ENCODE results near the gene EGR2.

Gene EGR2

DNA sequence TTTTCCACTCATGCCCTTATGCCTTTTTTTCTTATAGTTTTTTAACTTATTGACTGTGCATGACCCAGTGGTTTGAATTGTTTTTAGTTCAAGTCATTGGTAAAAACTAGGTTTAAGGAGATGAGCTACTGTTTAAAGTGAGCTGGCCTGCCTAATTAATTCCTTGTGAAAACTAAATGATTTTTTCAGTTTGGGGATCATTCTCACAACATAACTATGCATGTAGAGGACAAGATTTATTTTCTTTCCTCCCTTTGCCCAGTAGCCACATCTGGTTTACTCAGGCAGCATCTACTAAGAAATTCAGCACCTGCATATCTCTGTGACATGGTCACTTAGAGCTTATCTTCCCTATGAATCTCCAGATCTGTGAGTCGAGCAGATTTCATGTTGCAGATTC lies 9.9 kb downstream of the EGR2 start:
- peaks cover 13 to 26% of the 10 kb centered on the region in 2 donors for H3K4me1 ChIP-seq (ENCODE audit: control insufficient read depth in 1 of 2, insufficient read depth in 2 of 2, low read length in 2 of 2)
- H3K4me3 ChIP-seq (ENCODE audit: low read depth in 1 of 2, low read length in 2 of 2): peak overlapping the region; percentile 67 to 100
- H3K27me3 ChIP-seq (ENCODE audit: low read depth, low read length): no peaks in the 10 kb centered on the region
- H3K27ac ChIP-seq (ENCODE audit: low read length): no peak overlapping the region
- no peaks in the 10 kb centered on the region for H3K9me3 ChIP-seq (ENCODE audit: control insufficient read depth in 1 of 2, low read length in 2 of 2)
- H3K36me3 ChIP-seq (ENCODE audit: control insufficient read depth in 1 of 2, insufficient read depth in 2 of 2, low read length in 2 of 2): no peaks in the 10 kb centered on the region

DNA sequence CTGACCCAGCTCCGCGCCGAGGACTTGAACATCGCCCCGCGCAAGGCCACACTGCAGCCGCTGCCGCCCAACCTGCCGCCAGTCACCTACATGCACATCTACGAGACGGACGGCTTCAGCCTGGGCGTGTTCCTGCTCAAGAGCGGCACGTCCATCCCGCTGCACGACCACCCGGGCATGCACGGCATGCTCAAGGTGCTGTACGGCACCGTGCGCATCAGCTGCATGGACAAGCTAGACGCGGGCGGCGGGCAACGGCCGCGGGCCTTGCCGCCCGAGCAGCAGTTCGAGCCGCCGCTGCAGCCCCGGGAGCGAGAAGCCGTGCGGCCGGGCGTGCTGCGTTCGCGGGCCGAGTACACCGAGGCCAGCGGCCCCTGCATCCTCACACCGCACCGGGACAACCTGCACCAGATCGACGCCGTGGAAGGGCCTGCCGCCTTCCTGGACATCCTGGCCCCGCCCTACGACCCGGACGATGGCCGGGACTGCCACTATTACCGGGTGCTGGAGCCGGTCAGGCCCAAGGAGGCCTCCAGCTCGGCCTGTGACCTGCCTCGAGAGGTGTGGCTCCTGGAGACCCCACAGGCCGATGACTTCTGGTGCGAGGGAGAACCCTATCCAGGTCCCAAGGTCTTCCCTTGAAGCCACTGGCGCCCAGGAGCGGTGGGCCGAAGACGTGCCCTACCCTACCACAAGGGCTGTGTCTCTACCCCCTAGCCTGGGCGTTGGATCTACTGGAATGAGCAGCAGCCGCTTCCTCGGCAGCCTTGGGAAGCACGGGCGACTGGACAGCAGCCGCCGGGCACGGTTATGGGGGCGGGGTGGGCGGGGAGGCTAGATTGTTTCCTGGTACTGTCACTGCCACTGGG lies 10.7 kb downstream of the EGR2 start:
- no peaks in the 10 kb centered on the region for H3K27me3 ChIP-seq (ENCODE audit: low read depth, low read length)
- peak overlapping the region; percentile 28 for H3K27ac ChIP-seq (ENCODE audit: low read length)
- H3K36me3 ChIP-seq (ENCODE audit: control insufficient read depth in 1 of 2, insufficient read depth in 2 of 2, low read length in 2 of 2): no peaks in the 10 kb centered on the region
- H3K4me1 ChIP-seq (ENCODE audit: control insufficient read depth in 1 of 2, insufficient read depth in 2 of 2, low read length in 2 of 2): peaks cover 13 to 26% of the 10 kb centered on the region in 2 donors
- peak overlapping the region; percentile 67 to 100 for H3K4me3 ChIP-seq (ENCODE audit: low read depth in 1 of 2, low read length in 2 of 2)
- no peaks in the 10 kb centered on the region for H3K9me3 ChIP-seq (ENCODE audit: control insufficient read depth in 1 of 2, low read length in 2 of 2)

DNA sequence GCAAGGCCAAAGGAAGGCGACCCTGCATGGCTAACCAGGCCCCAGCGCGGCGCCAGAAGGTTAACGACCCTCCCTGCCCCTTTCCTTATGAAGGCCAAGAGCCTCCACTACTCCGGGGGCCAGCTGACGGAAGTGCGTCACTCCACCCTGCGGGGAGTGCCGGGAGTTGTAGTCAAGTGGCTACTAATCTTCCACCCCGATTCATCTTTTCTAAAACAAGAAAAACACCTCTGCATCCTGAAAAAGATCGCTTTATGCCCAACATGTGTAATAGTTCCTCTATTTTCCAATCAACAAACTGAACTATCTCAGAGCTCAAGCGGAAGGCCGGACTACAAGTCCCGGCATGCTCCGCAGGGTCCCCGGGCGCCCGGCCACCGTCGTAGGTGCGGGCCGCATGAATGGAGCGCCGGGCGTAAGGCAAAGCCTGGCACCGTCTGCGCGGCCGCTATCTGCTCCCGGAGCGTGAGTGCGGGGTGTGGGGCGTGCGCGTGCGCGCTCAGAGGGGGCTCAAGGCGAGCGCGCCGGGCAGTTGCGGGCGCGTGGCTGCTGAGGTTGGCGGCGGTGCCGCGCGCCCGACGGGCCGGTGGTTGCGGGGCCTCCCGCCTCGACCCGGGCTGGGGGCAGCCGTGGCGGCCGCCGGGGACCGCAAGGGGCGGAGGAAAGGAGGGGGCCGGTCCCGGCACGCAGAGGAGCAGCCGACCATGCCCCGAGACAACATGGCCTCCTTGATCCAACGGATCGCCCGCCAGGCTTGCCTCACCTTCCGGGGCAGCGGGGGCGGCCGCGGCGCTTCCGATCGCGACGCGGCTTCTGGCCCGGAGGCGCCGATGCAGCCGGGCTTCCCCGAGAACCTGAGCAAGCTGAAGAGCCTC lies 11.6 kb downstream of the EGR2 start, which contains the start of gene ADO:
TSS of gene ADO (plus strand) at position 365 of the 875 bp plus-strand sequence. CDS start at position 705, 340 bp downstream.
- H3K4me1 ChIP-seq (ENCODE audit: control insufficient read depth in 1 of 2, insufficient read depth in 2 of 2, low read length in 2 of 2): peaks cover 13 to 26% of the 10 kb centered on the region in 2 donors
- peak within 1 kb of the TSS; percentile 67 to 100 for H3K4me3 ChIP-seq (ENCODE audit: low read depth in 1 of 2, low read length in 2 of 2)
- H3K27ac ChIP-seq (ENCODE audit: low read length): peak within 1 kb of the TSS; percentile 98
- no peaks in the 10 kb centered on the region for H3K9me3 ChIP-seq (ENCODE audit: control insufficient read depth in 1 of 2, low read length in 2 of 2)
- no peaks in the 10 kb centered on the region for H3K36me3 ChIP-seq (ENCODE audit: control insufficient read depth in 1 of 2, insufficient read depth in 2 of 2, low read length in 2 of 2)
- no peaks in the 10 kb centered on the region for H3K27me3 ChIP-seq (ENCODE audit: low read depth, low read length)

DNA sequence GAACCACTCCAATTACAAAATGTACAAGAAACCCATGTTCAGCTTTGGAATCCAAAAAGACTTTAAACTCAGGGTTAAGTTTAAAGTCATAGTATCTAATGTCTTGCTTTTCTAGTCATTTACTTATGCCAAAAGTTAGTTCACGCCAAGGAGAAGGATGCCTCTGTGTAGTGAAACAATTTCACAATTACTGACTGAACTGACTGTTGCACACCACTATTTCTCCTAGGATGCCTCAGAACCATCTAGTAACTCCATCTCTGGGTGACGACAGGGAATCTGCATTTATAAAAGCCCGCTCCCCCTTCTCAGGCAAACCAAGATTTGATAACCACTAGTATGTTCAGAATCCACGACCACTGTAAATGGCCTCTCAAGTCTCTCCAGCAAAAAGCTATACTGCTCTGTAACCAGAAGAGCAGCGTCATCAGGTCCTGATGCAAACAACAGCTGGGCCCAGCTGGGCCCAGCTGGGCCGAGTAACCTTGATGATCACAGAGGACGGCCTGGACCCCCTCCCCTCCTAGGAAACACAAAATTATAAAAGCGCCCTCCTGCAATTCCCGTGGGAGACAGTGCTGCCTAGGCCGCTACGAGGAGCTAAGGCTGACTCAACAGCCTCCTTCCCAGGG lies 12.3 kb downstream of the EGR2 start:
- Histone ChIP-seq H3K9me3 (ENCODE audit: control insufficient read depth in 1 of 2, low read length in 2 of 2) (no peaks in the 10 kb centered on the region), H3K4me1 (ENCODE audit: control insufficient read depth in 1 of 2, insufficient read depth in 2 of 2, low read length in 2 of 2) (peaks cover 13 to 26% of the 10 kb centered on the region in 2 donors), H3K27ac (ENCODE audit: low read length) (peak overlapping the region; percentile 98), H3K36me3 (ENCODE audit: control insufficient read depth in 1 of 2, insufficient read depth in 2 of 2, low read length in 2 of 2) (no peaks in the 10 kb centered on the region), H3K4me3 (ENCODE audit: low read depth in 1 of 2, low read length in 2 of 2) (peak overlapping the region; percentile 67 to 100), H3K27me3 (ENCODE audit: low read depth, low read length) (no peaks in the 10 kb centered on the region)

DNA sequence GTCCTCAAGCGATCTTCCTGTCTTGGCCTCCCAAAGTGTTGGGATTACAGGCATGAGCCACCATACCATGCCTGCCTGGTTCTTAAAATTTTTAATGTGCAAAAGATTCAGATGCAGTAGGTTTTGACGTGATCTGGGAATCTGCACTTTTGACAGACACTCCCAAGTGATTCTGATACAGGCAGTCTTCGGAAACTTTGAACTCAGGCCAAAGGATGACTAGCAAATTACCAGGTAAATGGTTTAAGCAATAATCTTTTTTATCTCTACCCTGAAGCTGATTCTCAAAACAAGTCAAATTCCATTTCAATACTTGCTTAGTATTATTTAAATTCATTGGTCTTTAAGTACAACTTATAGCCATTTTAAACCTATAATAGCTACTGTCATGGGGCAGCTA lies 14.3 kb downstream of the EGR2 start:
- Histone ChIP-seq H3K36me3 (ENCODE audit: control insufficient read depth in 1 of 2, insufficient read depth in 2 of 2, low read length in 2 of 2) (no peaks in the 10 kb centered on the region), H3K4me3 (ENCODE audit: low read depth in 1 of 2, low read length in 2 of 2) (no peak overlapping the region), H3K27ac (ENCODE audit: low read length) (no peak overlapping the region), H3K4me1 (ENCODE audit: control insufficient read depth in 1 of 2, insufficient read depth in 2 of 2, low read length in 2 of 2) (peaks cover 8 to 13% of the 10 kb centered on the region in 2 donors), H3K27me3 (ENCODE audit: low read depth, low read length) (no peaks in the 10 kb centered on the region), H3K9me3 (ENCODE audit: control insufficient read depth in 1 of 2, low read length in 2 of 2) (no peaks in the 10 kb centered on the region)

DNA sequence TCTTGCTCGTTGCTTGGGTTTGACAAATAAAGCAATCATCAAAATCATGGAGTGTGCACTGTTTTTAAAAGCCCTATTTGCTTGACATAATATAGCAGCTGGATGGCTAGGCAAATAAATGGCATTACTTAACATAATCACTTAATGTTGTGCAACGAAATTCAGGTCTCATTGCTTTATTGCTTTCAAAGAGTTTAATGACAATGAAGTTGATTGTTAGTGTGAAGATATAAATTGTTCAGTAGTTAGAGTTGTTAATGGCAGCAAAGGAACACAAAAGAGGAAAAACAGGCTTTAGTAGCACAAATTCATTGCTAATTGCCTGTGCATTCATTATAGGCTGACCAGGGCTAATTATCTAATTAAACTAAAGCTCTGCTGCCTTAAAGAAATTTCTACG lies 19.3 kb downstream of the EGR2 start:
- Histone ChIP-seq H3K27me3 (ENCODE audit: low read depth, low read length) (no peaks in the 10 kb centered on the region), H3K4me1 (ENCODE audit: control insufficient read depth in 1 of 2, insufficient read depth in 2 of 2, low read length in 2 of 2) (peaks cover 0 to 4% of the 10 kb centered on the region in 2 donors), H3K4me3 (ENCODE audit: low read depth in 1 of 2, low read length in 2 of 2) (no peak overlapping the region), H3K9me3 (ENCODE audit: control insufficient read depth in 1 of 2, low read length in 2 of 2) (no peaks in the 10 kb centered on the region), H3K36me3 (ENCODE audit: control insufficient read depth in 1 of 2, insufficient read depth in 2 of 2, low read length in 2 of 2) (no peaks in the 10 kb centered on the region), H3K27ac (ENCODE audit: low read length) (no peak overlapping the region)

DNA sequence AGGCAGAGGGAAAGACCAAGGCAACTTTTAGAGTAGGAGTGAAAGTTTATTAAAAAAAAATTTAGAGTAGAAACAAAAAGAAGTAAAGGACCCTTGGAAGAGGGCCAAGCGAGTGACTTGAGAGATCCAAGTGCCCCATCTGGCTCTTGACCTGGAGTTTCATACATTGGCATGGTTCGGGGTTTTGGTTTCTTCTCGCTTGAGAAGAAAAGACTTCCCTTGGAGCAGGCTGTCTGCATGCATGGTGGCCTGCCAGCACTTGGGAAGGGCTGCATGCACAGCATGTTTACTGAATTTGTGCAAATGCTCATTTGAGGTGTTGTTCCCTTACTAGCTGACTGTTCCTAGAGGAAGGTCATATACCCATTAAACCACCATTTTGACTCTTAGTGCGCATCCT lies 20.4 kb downstream of the EGR2 start:
- Histone ChIP-seq H3K36me3 (ENCODE audit: control insufficient read depth in 1 of 2, insufficient read depth in 2 of 2, low read length in 2 of 2) (no peaks in the 10 kb centered on the region), H3K9me3 (ENCODE audit: control insufficient read depth in 1 of 2, low read length in 2 of 2) (no peaks in the 10 kb centered on the region), H3K27ac (ENCODE audit: low read length) (no peak overlapping the region), H3K4me1 (ENCODE audit: control insufficient read depth in 1 of 2, insufficient read depth in 2 of 2, low read length in 2 of 2) (peaks cover 0 to 4% of the 10 kb centered on the region in 2 donors), H3K4me3 (ENCODE audit: low read depth in 1 of 2, low read length in 2 of 2) (no peak overlapping the region), H3K27me3 (ENCODE audit: low read depth, low read length) (no peaks in the 10 kb centered on the region)

DNA sequence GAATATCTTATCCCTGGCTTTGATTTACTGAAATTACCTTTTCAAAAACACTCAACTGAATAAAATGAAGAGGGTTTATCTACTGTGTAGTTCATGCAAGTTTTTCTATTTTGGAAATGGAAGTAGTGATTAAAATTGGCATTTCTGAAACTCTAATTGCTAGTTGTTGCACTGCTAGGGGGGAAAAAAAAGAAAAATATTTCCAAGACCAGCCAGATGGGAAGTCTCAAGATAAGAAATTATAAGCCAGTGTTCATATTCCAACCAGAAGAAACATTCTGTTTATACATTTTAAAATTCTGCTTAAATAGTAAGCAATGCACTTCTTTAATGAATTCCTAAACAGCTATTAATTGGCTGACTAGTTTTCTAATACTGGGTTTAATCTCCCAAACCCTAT lies 21.1 kb downstream of the EGR2 start:
- no peak overlapping the region for H3K4me3 ChIP-seq (ENCODE audit: low read depth in 1 of 2, low read length in 2 of 2)
- H3K9me3 ChIP-seq (ENCODE audit: control insufficient read depth in 1 of 2, low read length in 2 of 2): no peaks in the 10 kb centered on the region
- H3K27me3 ChIP-seq (ENCODE audit: low read depth, low read length): no peaks in the 10 kb centered on the region
- H3K4me1 ChIP-seq (ENCODE audit: control insufficient read depth in 1 of 2, insufficient read depth in 2 of 2, low read length in 2 of 2): peaks cover 0 to 4% of the 10 kb centered on the region in 2 donors
- H3K27ac ChIP-seq (ENCODE audit: low read length): no peak overlapping the region
- H3K36me3 ChIP-seq (ENCODE audit: control insufficient read depth in 1 of 2, insufficient read depth in 2 of 2, low read length in 2 of 2): no peaks in the 10 kb centered on the region

DNA sequence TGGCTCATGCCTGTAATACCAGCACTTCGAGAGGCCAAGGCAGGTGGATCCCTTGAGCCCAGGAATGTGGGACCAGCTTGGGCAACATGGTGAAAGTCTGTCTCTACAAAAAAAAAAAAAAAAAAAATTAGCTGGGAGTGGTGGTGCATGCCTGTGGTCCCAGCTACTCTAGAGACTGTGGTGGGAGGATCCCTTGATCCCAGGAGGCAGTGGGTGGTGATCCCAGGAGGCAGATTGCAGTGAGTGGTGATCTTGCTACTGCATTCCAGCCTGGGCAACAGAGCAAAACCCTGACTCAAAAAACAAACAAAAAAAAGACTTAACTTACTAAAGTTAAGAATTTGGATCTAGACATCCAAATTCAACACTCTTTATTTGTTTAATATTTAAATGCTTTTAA lies 21.9 kb downstream of the EGR2 start:
- H3K27ac ChIP-seq (ENCODE audit: low read length): no peak overlapping the region
- H3K9me3 ChIP-seq (ENCODE audit: control insufficient read depth in 1 of 2, low read length in 2 of 2): no peaks in the 10 kb centered on the region
- no peak overlapping the region for H3K4me3 ChIP-seq (ENCODE audit: low read depth in 1 of 2, low read length in 2 of 2)
- H3K36me3 ChIP-seq (ENCODE audit: control insufficient read depth in 1 of 2, insufficient read depth in 2 of 2, low read length in 2 of 2): no peaks in the 10 kb centered on the region
- peaks cover 0 to 12% of the 10 kb centered on the region in 2 donors for H3K4me1 ChIP-seq (ENCODE audit: control insufficient read depth in 1 of 2, insufficient read depth in 2 of 2, low read length in 2 of 2)
- no peaks in the 10 kb centered on the region for H3K27me3 ChIP-seq (ENCODE audit: low read depth, low read length)

DNA sequence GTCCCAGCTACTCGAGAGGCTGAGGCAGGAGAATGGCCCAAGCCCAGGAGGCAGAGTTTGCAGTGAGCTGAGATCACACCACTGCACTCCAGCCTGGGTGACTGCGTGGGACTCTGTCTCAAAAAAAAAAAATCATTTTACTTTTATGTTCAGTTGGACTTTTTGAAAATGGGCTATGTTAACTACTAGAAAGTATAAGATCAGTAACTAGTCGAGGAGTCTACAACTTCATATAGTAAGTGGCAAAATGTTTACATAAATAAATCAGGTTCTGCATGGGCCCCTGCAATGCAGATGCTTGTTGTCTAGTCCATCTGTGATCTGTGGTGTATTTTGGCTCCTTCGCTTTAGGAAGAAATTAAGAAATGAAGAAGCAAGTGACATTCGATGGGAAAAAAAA lies 23.9 kb downstream of the EGR2 start:
- Histone ChIP-seq H3K4me3 (ENCODE audit: low read depth in 1 of 2, low read length in 2 of 2) (no peak overlapping the region), H3K9me3 (ENCODE audit: control insufficient read depth in 1 of 2, low read length in 2 of 2) (no peaks in the 10 kb centered on the region), H3K27ac (ENCODE audit: low read length) (no peak overlapping the region), H3K27me3 (ENCODE audit: low read depth, low read length) (no peaks in the 10 kb centered on the region), H3K36me3 (ENCODE audit: control insufficient read depth in 1 of 2, insufficient read depth in 2 of 2, low read length in 2 of 2) (no peaks in the 10 kb centered on the region), H3K4me1 (ENCODE audit: control insufficient read depth in 1 of 2, insufficient read depth in 2 of 2, low read length in 2 of 2) (peaks cover 0 to 17% of the 10 kb centered on the region in 2 donors)

DNA sequence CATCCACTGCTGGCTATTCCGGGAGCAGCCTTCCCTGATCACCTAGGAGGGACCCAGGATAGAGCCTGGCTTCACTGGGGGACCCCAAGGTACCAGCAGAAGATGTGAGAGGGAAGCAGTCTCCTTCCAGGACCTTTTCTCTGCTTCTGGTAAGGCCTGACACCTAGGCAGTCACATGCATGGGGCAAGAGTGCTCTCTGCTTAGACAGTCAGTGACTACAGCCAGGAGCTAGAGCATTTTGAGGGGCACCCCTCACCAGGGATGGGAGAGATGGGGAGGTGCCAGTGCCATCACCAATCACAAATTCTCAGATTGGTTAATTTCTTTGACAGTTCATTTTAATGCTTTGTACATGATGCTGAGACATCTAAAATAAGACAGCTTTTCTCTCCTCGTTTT lies 25.6 kb downstream of the EGR2 start:
- Histone ChIP-seq H3K4me3 (ENCODE audit: low read depth in 1 of 2, low read length in 2 of 2) (no peak overlapping the region), H3K4me1 (ENCODE audit: control insufficient read depth in 1 of 2, insufficient read depth in 2 of 2, low read length in 2 of 2) (peaks cover 0 to 14% of the 10 kb centered on the region in 2 donors), H3K27me3 (ENCODE audit: low read depth, low read length) (no peaks in the 10 kb centered on the region), H3K27ac (ENCODE audit: low read length) (no peak overlapping the region), H3K9me3 (ENCODE audit: control insufficient read depth in 1 of 2, low read length in 2 of 2) (no peaks in the 10 kb centered on the region), H3K36me3 (ENCODE audit: control insufficient read depth in 1 of 2, insufficient read depth in 2 of 2, low read length in 2 of 2) (no peaks in the 10 kb centered on the region)

All from muscle layer of duodenum (tissue), 2 donors.